Liver (tissue), 10 donors: ENCODE results near the gene EDEM1. TPM values are rescaled to one million over a fixed set of nuclear protein-coding genes. Genes with fewer than 3 reads are reported as not detected.

Source experiments
- DNase-seq: peaks from one replicate; pipeline ENCODE4 v3.0.0-alpha.2; 2017; ENCODE audit warnings: low spot score
- H3K27ac ChIP-seq, 2 donors: one replicate each; pipeline ENCODE4 v1.7.0; 2013; ENCODE audit warnings: inconsistent platforms in 2 of 2, low read length in 2 of 2, control low read depth in 1 of 2, low read depth in 1 of 2, mild to moderate bottlenecking in 1 of 2
- H3K27me3 ChIP-seq, 4 donors: one replicate each; pipeline versions ENCODE4 v1.6.1 to v1.7.0; 2013; ENCODE audit warnings: low read length in 3 of 4, inconsistent platforms in 1 of 4, mild to moderate bottlenecking in 1 of 4, moderate library complexity in 1 of 4; ENCODE audit not compliant: control insufficient read depth in 4 of 4, insufficient read depth in 4 of 4
- H3K36me3 ChIP-seq, 4 donors: one replicate each; pipeline versions ENCODE4 v1.6.1 to v1.7.0; 2013; ENCODE audit warnings: low read length in 3 of 4, mild to moderate bottlenecking in 3 of 4, low read depth in 1 of 4, moderate library complexity in 1 of 4; ENCODE audit not compliant: control insufficient read depth in 4 of 4, insufficient read depth in 3 of 4
- H3K4me1 ChIP-seq, 4 donors: one replicate each; pipeline versions ENCODE4 v1.6.1 to v1.7.0; 2013; ENCODE audit warnings: low read length in 3 of 4, mild to moderate bottlenecking in 3 of 4, moderate library complexity in 1 of 4; ENCODE audit not compliant: control insufficient read depth in 4 of 4, insufficient read depth in 4 of 4
- H3K4me3 ChIP-seq, 3 donors: one replicate each; pipeline versions ENCODE4 v1.6.1 to v1.7.0; 2013; ENCODE audit warnings: low read length in 3 of 3, control low read depth in 1 of 3, low read depth in 1 of 3, mild to moderate bottlenecking in 1 of 3
- H3K9ac ChIP-seq, 2 donors: one replicate each; pipeline ENCODE4 v1.7.0; 2013; ENCODE audit warnings: low read length in 2 of 2, mild to moderate bottlenecking in 2 of 2, moderate library complexity in 2 of 2, control low read depth in 1 of 2, low read depth in 1 of 2
- H3K9me3 ChIP-seq, 4 donors: one replicate each; pipeline versions ENCODE4 v1.6.1 to v1.7.0; 2013; ENCODE audit warnings: low read length in 3 of 4; ENCODE audit not compliant: control insufficient read depth in 4 of 4
- EGR1 ChIP-seq, 2 donors: IDR thresholded peaks; 2 replicates each; pipeline ENCODE4 v1.6.1; 2016 to 2018; ENCODE audit warnings: antibody characterized with exemption in 2 of 2, low read depth in 2 of 2
- FOXA1 ChIP-seq: IDR thresholded peaks from 2 replicates; pipeline ENCODE4 v1.6.1; 2016; ENCODE audit warnings: antibody characterized with exemption
- FOXA2 ChIP-seq: IDR thresholded peaks from 2 replicates; pipeline ENCODE4 v1.6.1; 2016; ENCODE audit warnings: antibody characterized with exemption
- HNF4A ChIP-seq, 2 donors: conservative IDR thresholded peaks; 2 replicates each; pipeline ENCODE4 v1.6.1; 2016; ENCODE audit warnings: antibody characterized with exemption in 2 of 2, mild to moderate bottlenecking in 2 of 2
- HNF4G ChIP-seq: IDR thresholded peaks from 2 replicates; pipeline ENCODE4 v1.6.1; 2016; ENCODE audit warnings: antibody characterized with exemption
- NR2F2 ChIP-seq: IDR thresholded peaks from 2 replicates; pipeline ENCODE4 v1.6.1; 2016; ENCODE audit warnings: antibody characterized with exemption
- RAD21 ChIP-seq, 2 donors: IDR thresholded peaks; 2 replicates each; pipeline ENCODE4 v1.6.1; 2016; ENCODE audit warnings: antibody characterized with exemption in 2 of 2, mild to moderate bottlenecking in 2 of 2
- RXRA ChIP-seq, 2 donors: IDR thresholded peaks; 2 replicates each; pipeline ENCODE4 v1.6.1; 2017 to 2018; ENCODE audit warnings: antibody characterized with exemption in 2 of 2, mild to moderate bottlenecking in 1 of 2
- TAF1 ChIP-seq: conservative IDR thresholded peaks from 2 replicates; pipeline ENCODE4 v1.6.1; 2016; ENCODE audit warnings: antibody characterized with exemption, mild to moderate bottlenecking
- YY1 ChIP-seq: IDR thresholded peaks from 2 replicates; pipeline ENCODE4 v1.6.1; 2016; ENCODE audit warnings: antibody characterized with exemption, mild to moderate bottlenecking
- WGBS: extraction: QIAGEN DNeasy Blood & Tissue Kit; methylation state at CpG from one replicate; pipeline ENCODE4 v1.1.7; 2013; 5-methylcytosine and 5-hydroxymethylcytosine counted together
- polyA plus RNA-seq, 2 donors: library from polyadenylated mRNA; stranded (reverse) in 1 of 2; unstranded in 1 of 2; fragments of 200-250 nt in 1 of 2; fragments of >200 nt in 1 of 2; fragmentation: Nextera tagmentation in 1 of 2; extraction: Ambion mirVana in 1 of 2; gene quantifications; one replicate each; pipeline versions ENCODE4 v1.2.1 to v1.2.3, GENCODE V29; 2013 to 2015
- small RNA-seq: library from RNA; depleted of rRNA; stranded (forward); fragments of <200 nt; gene quantifications from one replicate; pipeline ENCODE3, GENCODE V24; 2014
- total RNA-seq, 2 donors: library from RNA; depleted of rRNA; stranded (reverse); fragments of >200 nt; gene quantifications; one replicate each; pipeline ENCODE4 v1.2.3, GENCODE V29; 2014
- TF ChIP-seq, protein P1 (sequence below): IDR thresholded peaks from 2 replicates; pipeline ENCODE4 v1.6.1; 2016; ENCODE audit warnings: antibody characterized with exemption
- TF ChIP-seq, protein P2 (sequence below): IDR thresholded peaks from 2 replicates; pipeline ENCODE4 v1.6.1; 2016; ENCODE audit warnings: antibody characterized with exemption
- donor health status: healthy.
- donor health status: healthy.
- donor health status: healthy.
- donor health status: healthy.
- donor health status: healthy.

The EDEM1 gene
- total and polyA plus RNA-seq, 4 donors, result 20.4 to 97.5 (median 32.9) TPM

DNA sequence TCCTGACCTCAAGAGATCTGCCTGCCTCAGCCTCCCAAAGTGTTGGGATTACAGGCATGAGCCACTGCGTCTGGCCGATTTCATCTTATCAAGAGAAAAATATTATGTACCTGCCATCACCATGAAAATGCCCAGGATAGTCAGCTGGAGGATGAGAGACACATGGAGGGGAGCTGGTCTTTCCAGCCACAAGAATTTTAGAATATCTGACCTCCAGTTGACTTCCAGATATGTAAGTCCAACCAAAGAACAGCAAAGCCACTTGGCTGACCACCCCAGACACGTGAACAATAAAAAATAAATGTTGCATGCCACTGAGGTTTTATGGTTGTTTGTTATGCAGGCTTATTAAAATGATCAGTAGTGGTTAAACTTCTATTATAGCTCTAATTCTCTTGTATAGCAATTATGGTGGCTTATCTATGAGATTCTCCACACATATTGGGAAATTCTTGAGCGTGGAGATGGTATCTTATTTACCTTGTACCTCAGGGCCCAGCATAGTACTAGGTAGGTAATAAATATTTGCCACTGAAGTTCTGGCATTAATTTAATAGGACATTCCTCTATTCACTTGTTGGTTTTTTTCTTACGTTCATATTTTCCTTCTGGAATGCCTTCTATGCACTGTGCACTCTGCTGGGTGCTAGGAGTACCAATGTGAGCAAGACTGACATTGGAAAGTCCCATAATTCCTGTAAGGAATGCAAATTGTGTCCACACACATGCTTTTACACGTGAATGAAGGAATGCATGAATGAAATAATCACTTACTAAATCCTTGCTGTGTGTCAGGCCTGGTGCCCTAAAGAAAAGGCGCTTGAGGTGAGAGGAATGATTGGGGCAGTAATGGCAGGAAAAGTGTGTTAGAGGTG is 77.6 kb downstream of the EDEM1 start:
- Histone ChIP-seq H3K9ac (no peak overlapping the region), H3K4me1 (no peaks in the 10 kb centered on the region), H3K27ac (no peak overlapping the region), H3K9me3 (no peaks in the 10 kb centered on the region), H3K36me3 (no peaks in the 10 kb centered on the region), H3K27me3 (no peaks in the 10 kb centered on the region), H3K4me3 (no peak overlapping the region)
- DNase-seq, result no peak
- no peak for TF ChIP-seq EGR1 (IDR thresholded peaks at IDR 0.05; ENCODE audit: low read depth in 2 of 2)
- TF ChIP-seq RAD21 (IDR thresholded peaks at IDR 0.05), result no peak
- TF ChIP-seq YY1, result no peak
- no peak for TF ChIP-seq RXRA (IDR thresholded peaks at IDR 0.05)
- no peak for TF ChIP-seq FOXA2
- no peak for TF ChIP-seq TAF1
- TF ChIP-seq HNF4A (conservative IDR thresholded peaks at IDR 0.05), result no peak
- TF ChIP-seq, protein P1, sequence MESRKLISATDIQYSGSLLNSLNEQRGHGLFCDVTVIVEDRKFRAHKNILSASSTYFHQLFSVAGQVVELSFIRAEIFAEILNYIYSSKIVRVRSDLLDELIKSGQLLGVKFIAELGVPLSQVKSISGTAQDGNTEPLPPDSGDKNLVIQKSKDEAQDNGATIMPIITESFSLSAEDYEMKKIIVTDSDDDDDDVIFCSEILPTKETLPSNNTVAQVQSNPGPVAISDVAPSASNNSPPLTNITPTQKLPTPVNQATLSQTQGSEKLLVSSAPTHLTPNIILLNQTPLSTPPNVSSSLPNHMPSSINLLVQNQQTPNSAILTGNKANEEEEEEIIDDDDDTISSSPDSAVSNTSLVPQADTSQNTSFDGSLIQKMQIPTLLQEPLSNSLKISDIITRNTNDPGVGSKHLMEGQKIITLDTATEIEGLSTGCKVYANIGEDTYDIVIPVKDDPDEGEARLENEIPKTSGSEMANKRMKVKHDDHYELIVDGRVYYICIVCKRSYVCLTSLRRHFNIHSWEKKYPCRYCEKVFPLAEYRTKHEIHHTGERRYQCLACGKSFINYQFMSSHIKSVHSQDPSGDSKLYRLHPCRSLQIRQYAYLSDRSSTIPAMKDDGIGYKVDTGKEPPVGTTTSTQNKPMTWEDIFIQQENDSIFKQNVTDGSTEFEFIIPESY, result no peak
- WGBS, result 86% methylated on average over 7 of the region's 7 CpGs

DNA sequence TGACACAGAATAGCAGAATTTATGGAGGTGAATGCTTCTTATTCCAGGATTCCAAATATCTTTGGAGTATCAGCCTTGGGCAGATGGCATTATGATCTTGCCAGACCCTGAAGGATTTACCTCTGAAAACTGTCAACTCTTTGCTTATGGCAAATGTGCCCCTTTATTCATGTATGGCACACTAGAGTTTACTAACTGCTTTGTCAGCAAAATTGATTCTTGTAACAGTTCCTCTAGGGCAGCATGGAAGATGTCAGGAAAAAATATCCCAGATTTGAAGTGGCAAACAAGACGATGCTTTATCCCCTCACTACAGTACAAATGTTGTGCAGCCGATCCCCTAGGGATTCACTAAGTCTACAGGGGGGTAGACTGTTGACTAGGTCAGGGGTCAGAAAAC is 79.7 kb downstream of the EDEM1 start:
- Histone ChIP-seq H3K9me3 (no peaks in the 10 kb centered on the region), H3K27ac (no peak overlapping the region), H3K9ac (no peak overlapping the region), H3K4me3 (no peak overlapping the region), H3K36me3 (no peaks in the 10 kb centered on the region), H3K27me3 (no peaks in the 10 kb centered on the region), H3K4me1 (no peaks in the 10 kb centered on the region)
- WGBS, result 44% methylated on average over 2 of the region's 2 CpGs
- no peak for DNase-seq
- TF ChIP-seq NR2F2, result no peak
- no peak for TF ChIP-seq FOXA1

DNA sequence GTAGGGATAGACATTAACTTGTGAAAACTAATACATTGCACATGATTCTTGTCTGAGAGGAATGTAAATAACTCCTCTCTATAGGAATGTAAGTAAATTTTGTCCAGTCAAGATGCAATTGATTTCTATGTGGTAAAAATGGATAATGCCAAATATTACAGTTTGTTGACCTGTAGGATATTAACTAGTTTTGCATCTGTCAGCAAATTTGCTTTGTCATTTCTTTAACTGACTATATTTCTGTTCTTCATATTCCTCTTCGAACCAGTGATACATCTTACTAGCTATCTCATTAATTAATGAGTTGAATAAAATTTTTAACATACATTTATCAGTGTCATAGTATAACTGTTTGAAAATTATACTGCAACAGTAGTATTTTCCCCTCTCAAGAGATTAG is 80.4 kb downstream of the EDEM1 start:
- Histone ChIP-seq H3K9ac (no peak overlapping the region), H3K4me3 (no peak overlapping the region), H3K4me1 (no peaks in the 10 kb centered on the region), H3K27me3 (no peaks in the 10 kb centered on the region), H3K36me3 (no peaks in the 10 kb centered on the region), H3K9me3 (no peaks in the 10 kb centered on the region), H3K27ac (no peak overlapping the region)
- TF ChIP-seq FOXA1 (no peak), HNF4G (no peak), TAF1 (no peak), RXRA (IDR thresholded peaks at IDR 0.05) (no peak)
- TF ChIP-seq, protein P2, sequence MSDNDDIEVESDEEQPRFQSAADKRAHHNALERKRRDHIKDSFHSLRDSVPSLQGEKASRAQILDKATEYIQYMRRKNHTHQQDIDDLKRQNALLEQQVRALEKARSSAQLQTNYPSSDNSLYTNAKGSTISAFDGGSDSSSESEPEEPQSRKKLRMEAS, result no peak
- WGBS, result 85% methylated on average over 1 of the region's 1 CpG
- DNase-seq, result no peak

Small RNA genes within 50 kb of the gene (small RNA-seq; reads per million reads assigned to genes)
- not detected for gene MIR4790
- not detected for gene RN7SL553P

Other genes with a start within 250 kb of the EDEM1 start
- 10 to 100 TPM in 1 of 2 donors, 1 to 10 TPM in 1; 8.2 to 28.4 TPM for gene BHLHE40, start 208.3 kb upstream of the EDEM1 start, total RNA-seq
- 10 to 100 TPM; 17.2 to 18.7 TPM for gene BHLHE40, start 208.3 kb upstream of the EDEM1 start, polyA plus RNA-seq
- 10 to 100 TPM; 26.5 to 36.2 TPM for gene ARL8B, start 65.4 kb upstream of the EDEM1 start, total RNA-seq
- gene ARL8B, start 65.4 kb upstream of the EDEM1 start, polyA plus RNA-seq, result 10 to 100 TPM; 20.2 to 21.9 TPM